Fibroblast of lung (primary cell): ENCODE measurements around the gene SHISA9.

Experiments
- EZH2 ChIP-seq: IDR thresholded peaks from 2 replicates; pipeline ENCODE4 v1.5.1; 2012; ENCODE audit warnings: low read length, control low read depth, mild to moderate bottlenecking; ENCODE audit errors: missing control alignments
- TF ChIP-seq, protein P1 (sequence below), 2 donors: IDR thresholded peaks in 1 of 2; conservative IDR thresholded peaks in 1 of 2; 1 replicate in 1 of 2; 2 replicates in 1 of 2; pipeline ENCODE4 v1.5.1; 2011 to 2012; ENCODE audit warnings: low read length in 2 of 2, control low read depth in 1 of 2, inconsistent platforms in 1 of 2, low read depth in 1 of 2, mild to moderate bottlenecking in 1 of 2

DNA sequence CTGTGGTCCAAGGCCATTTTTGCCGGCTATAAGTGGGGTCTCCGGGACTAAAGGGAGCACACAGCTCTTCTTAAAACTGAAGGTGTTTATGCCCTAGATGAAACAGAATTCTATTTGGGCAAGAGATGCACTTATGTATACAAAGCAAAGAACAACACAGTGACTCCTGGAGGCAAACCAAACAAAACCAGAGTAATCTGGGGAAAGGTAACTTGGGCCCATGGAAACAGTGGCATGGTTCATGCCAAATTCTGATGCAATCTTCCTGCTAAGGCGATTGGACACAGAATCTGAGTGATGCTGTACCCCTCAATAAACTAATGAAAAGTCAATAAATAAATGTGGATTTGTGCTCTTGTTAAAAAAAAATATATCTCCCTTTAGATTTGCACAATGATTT is 20.2 kb upstream of the SHISA9 start:
- TF ChIP-seq, protein P1, sequence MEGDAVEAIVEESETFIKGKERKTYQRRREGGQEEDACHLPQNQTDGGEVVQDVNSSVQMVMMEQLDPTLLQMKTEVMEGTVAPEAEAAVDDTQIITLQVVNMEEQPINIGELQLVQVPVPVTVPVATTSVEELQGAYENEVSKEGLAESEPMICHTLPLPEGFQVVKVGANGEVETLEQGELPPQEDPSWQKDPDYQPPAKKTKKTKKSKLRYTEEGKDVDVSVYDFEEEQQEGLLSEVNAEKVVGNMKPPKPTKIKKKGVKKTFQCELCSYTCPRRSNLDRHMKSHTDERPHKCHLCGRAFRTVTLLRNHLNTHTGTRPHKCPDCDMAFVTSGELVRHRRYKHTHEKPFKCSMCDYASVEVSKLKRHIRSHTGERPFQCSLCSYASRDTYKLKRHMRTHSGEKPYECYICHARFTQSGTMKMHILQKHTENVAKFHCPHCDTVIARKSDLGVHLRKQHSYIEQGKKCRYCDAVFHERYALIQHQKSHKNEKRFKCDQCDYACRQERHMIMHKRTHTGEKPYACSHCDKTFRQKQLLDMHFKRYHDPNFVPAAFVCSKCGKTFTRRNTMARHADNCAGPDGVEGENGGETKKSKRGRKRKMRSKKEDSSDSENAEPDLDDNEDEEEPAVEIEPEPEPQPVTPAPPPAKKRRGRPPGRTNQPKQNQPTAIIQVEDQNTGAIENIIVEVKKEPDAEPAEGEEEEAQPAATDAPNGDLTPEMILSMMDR (conservative IDR thresholded peaks at IDR 0.05 in 1 of 2, IDR thresholded peaks at IDR 0.05 in 1 of 2; ENCODE audit: low read depth in 1 of 2, low read length in 2 of 2), result no peak
- no peak for TF ChIP-seq EZH2
